WTC11 (cell line): ENCODE results near the gene FAM13A. TPM values are rescaled to one million over a fixed set of nuclear protein-coding genes. Genes with fewer than 3 reads are reported as not detected.

Source experiments
- ATAC-seq: fragments of 200-7000 bp; cut with Tn5 transposase; 2 replicates; pipeline ENCODE4 v1.10.0; 2021; ENCODE audit warnings: mild to moderate bottlenecking, moderate library complexity
- CTCF ChIA-PET: fragments of 300-600 bp; sonication (Branson Sonifier 250); formaldehyde crosslinking; loops from one replicate; lab custom pipeline; 2021; ENCODE audit warnings: antibody characterized with exemption; lab: Charles Lee
- POLR2A ChIA-PET: fragments of 350-600 bp; sonication (Branson Sonifier 250); formaldehyde crosslinking; loops from one replicate; lab custom pipeline; 2021; ENCODE audit warnings: antibody characterized with exemption; lab: Charles Lee
- DNase-seq: peaks from one replicate; pipeline ENCODE4 v3.0.0; 2021; ENCODE audit warnings: low spot score
- H3K27ac Mint-ChIP-seq: 2 replicates; pipeline ENCODE4 v1.8.0; 2021; ENCODE audit warnings: mixed read lengths
- H3K27me3 Mint-ChIP-seq: 2 replicates; pipeline ENCODE4 v1.8.0; 2021; ENCODE audit warnings: low read depth, mild to moderate bottlenecking, moderate library complexity, mixed read lengths
- H3K36me3 Mint-ChIP-seq: 2 replicates; pipeline ENCODE4 v1.8.0; 2021; ENCODE audit warnings: mixed read lengths
- H3K4me1 Mint-ChIP-seq: 2 replicates; pipeline ENCODE4 v1.8.0; 2022; ENCODE audit warnings: mixed read lengths
- H3K4me3 Mint-ChIP-seq: 2 replicates; pipeline ENCODE4 v1.8.0; 2021; ENCODE audit warnings: mild to moderate bottlenecking, moderate library complexity, mixed read lengths
- H3K9me3 Mint-ChIP-seq: 2 replicates; pipeline ENCODE4 v1.8.0; 2021; ENCODE audit warnings: mixed read lengths
- ARID4B ChIP-seq: sonication (generic); formaldehyde crosslinking; IDR thresholded peaks from 2 replicates; pipeline ENCODE4 v1.8.0; 2023; ENCODE audit warnings: missing genetic modification reagents, mild to moderate bottlenecking, borderline replicate concordance
- E2F1 ChIP-seq: sonication (generic); formaldehyde crosslinking; IDR thresholded peaks from 2 replicates; pipeline ENCODE4 v1.8.0; 2022; ENCODE audit warnings: mild to moderate bottlenecking, missing genetic modification reagents
- E2F5 ChIP-seq: sonication (generic); formaldehyde crosslinking; IDR thresholded peaks from 2 replicates; pipeline ENCODE4 v1.8.1; 2022; ENCODE audit warnings: mild to moderate bottlenecking, moderate library complexity, missing genetic modification reagents
- GTF2I ChIP-seq: fragments of 250-450 bp; sonication (Bioruptor Pico); conservative IDR thresholded peaks from 2 replicates; pipeline ENCODE4 v1.4.0; 2021; ENCODE audit warnings: mild to moderate bottlenecking
- MAX ChIP-seq: sonication (generic); formaldehyde crosslinking; IDR thresholded peaks from 2 replicates; pipeline ENCODE4 v1.8.0; 2022; ENCODE audit warnings: mild to moderate bottlenecking, missing genetic modification reagents
- RORB ChIP-seq: fragments of 250-450 bp; sonication (Bioruptor Pico); IDR thresholded peaks from 2 replicates; pipeline ENCODE4 v1.9.0; 2021; ENCODE audit warnings: mild to moderate bottlenecking
- TEAD4 ChIP-seq: sonication (generic); formaldehyde crosslinking; IDR thresholded peaks from 2 replicates; pipeline ENCODE4 v1.8.0; 2022; ENCODE audit warnings: mild to moderate bottlenecking, missing genetic modification reagents
- TP53 ChIP-seq: sonication (generic); formaldehyde crosslinking; IDR thresholded peaks from 2 replicates; pipeline ENCODE4 v1.8.1; 2023; ENCODE audit warnings: mild to moderate bottlenecking, missing genetic modification reagents
- USF2 ChIP-seq: sonication (generic); formaldehyde crosslinking; IDR thresholded peaks from 2 replicates; pipeline ENCODE4 v1.8.1; 2023; ENCODE audit warnings: mild to moderate bottlenecking, missing genetic modification reagents, moderate library complexity
- ZBTB43 ChIP-seq: sonication (generic); formaldehyde crosslinking; IDR thresholded peaks from 2 replicates; pipeline ENCODE4 v1.8.1; 2023; ENCODE audit warnings: mild to moderate bottlenecking, missing genetic modification reagents
- ZNF121 ChIP-seq: sonication (generic); formaldehyde crosslinking; IDR thresholded peaks from 2 replicates; pipeline ENCODE4 v1.8.0; 2023; ENCODE audit warnings: missing genetic modification reagents
- ZNF396 ChIP-seq: fragments of 250-450 bp; sonication (Bioruptor Pico); IDR thresholded peaks from 2 replicates; pipeline ENCODE4 v1.8.0; 2021; ENCODE audit warnings: mild to moderate bottlenecking, moderate library complexity, borderline replicate concordance
- ZSCAN18 ChIP-seq: fragments of 250-450 bp; sonication (Bioruptor Pico); IDR thresholded peaks from 2 replicates; pipeline ENCODE4 v2.1.2; 2022; ENCODE audit warnings: mild to moderate bottlenecking, moderate library complexity
- total RNA-seq: library from RNA; stranded (reverse); gene quantifications from 3 replicates; pipeline ENCODE4 v1.2.3, GENCODE V29; 2021

FAM13A gene
- total RNA-seq, 1 experiment from 2014 or later: 14.6 TPM

- no peak overlapping the region for H3K27ac Mint-ChIP-seq
- ChIA-PET POLR2A (no interaction called here), CTCF (interaction anchor here (1.7 kb wide), 1 partner anchor 13 kb away, joined by 5 read pairs; no protein-coding TSS in a partner anchor)
- H3K36me3 Mint-ChIP-seq: 0 out of 2 replicates have a peak, but pooled peaks cover 2% of the 10 kb centered on the region
- DNase-seq: no peak
- TF ChIP-seq E2F1 (CRISPR knock-in tag) (no peak), TEAD4 (CRISPR knock-in tag) (no peak), ZBTB43 (no peak)
- no peak for ATAC-seq
- H3K4me3 Mint-ChIP-seq: no peak overlapping the region
- no peaks in the 10 kb centered on the region for H3K9me3 Mint-ChIP-seq
- no peaks in the 10 kb centered on the region for H3K27me3 Mint-ChIP-seq
- H3K4me1 Mint-ChIP-seq: peaks cover 6% of the 10 kb centered on the region; the same call in 1 of the 2 replicates
Observed at GRCh38 chr4:88765729-88766128, 291.3 kb downstream of the FAM13A start.

- CTCF ChIA-PET: interaction anchor here (1.4 kb wide), 1 partner anchor 90 kb away, joined by 3 read pairs; no protein-coding TSS in a partner anchor
Observed at GRCh38 chr4:88763075-88763474, 293.9 kb downstream of the FAM13A start.

GRCh38 chr4:88761861-88762523 lies 295.0 kb downstream of the FAM13A start:
- Mint-ChIP-seq H3K27ac (no peak overlapping the region), H3K9me3 (no peaks in the 10 kb centered on the region), H3K27me3 (no peaks in the 10 kb centered on the region), H3K4me3 (no peak overlapping the region), H3K36me3 (0 out of 2 replicates have a peak, but pooled peaks cover 2% of the 10 kb centered on the region), H3K4me1 (peaks cover 32% of the 10 kb centered on the region)
- TF ChIP-seq USF2 (CRISPR knock-in tag): no peak
- no peak for TF ChIP-seq ZNF121 (CRISPR knock-in tag)
- ChIA-PET CTCF (interaction anchor here (1.4 kb wide), 1 partner anchor 89 kb away, joined by 3 read pairs; no protein-coding TSS in a partner anchor), POLR2A (no interaction called here)
- no peak for ATAC-seq
- no peak for DNase-seq

More at GRCh38 chr4:88763075-88763474, 293.9 kb downstream of the FAM13A start:
- POLR2A ChIA-PET: interaction anchor here (0.5 kb wide), 1 partner anchor 884 kb away, joined by 3 read pairs; no protein-coding TSS in a partner anchor
- no peak overlapping the region for H3K4me3 Mint-ChIP-seq
- ATAC-seq (no peak), DNase-seq (no peak)
- H3K27me3 Mint-ChIP-seq: no peaks in the 10 kb centered on the region
- 0 out of 2 replicates have a peak, but pooled peaks cover 2% of the 10 kb centered on the region for H3K36me3 Mint-ChIP-seq
- H3K9me3 Mint-ChIP-seq: no peaks in the 10 kb centered on the region
- H3K4me1 Mint-ChIP-seq: peaks cover 27% of the 10 kb centered on the region
- TF ChIP-seq ZSCAN18 (no peak), MAX (CRISPR knock-in tag) (no peak)
- no peak overlapping the region for H3K27ac Mint-ChIP-seq

GRCh38 chr4:88761342-88761741 lies 295.6 kb downstream of the FAM13A start:
- DNase-seq (no peak), ATAC-seq (no peak)
- Mint-ChIP-seq H3K4me3 (no peak overlapping the region), H3K4me1 (peaks cover 32% of the 10 kb centered on the region), H3K27me3 (no peaks in the 10 kb centered on the region), H3K9me3 (no peaks in the 10 kb centered on the region), H3K27ac (peak overlapping the region; percentile 23; the same call in 1 of the 2 replicates), H3K36me3 (0 out of 2 replicates have a peak, but pooled peaks cover 3% of the 10 kb centered on the region)
- CTCF ChIA-PET: no interaction called here
- POLR2A ChIA-PET: no interaction called here
- no peak for TF ChIP-seq TP53 (CRISPR knock-in tag)
- no peak for TF ChIP-seq USF2 (CRISPR knock-in tag)
- no peak for TF ChIP-seq E2F1 (CRISPR knock-in tag)
- no peak for TF ChIP-seq GTF2I (CRISPR knock-in tag)
- no peak for TF ChIP-seq E2F5 (CRISPR knock-in tag)
- no peak for TF ChIP-seq ARID4B
- no peak for TF ChIP-seq RORB (CRISPR knock-in tag)
- TF ChIP-seq ZNF396 (CRISPR knock-in tag): no peak
